ENCODE measurements around the gene SMG6. TPM values are rescaled to one million over a fixed set of nuclear protein-coding genes. Genes with fewer than 3 reads are reported as not detected.
A peak's percentile ranks its signal among the peaks of the same experiment; 100 is the strongest.

The SMG6 gene
- polyA plus RNA-seq, 1 of the 3 experiments (the other 2 are of a cell fraction), result 15.7 TPM

- peak in 1 of 2 experiments; percentile 98 for TF ChIP-seq EP300 (IDR thresholded peaks at IDR 0.05; ENCODE audit: borderline replicate concordance in 1 of 2, low read depth in 1 of 2, low read length in 1 of 2)
- TF ChIP-seq, protein P1, sequence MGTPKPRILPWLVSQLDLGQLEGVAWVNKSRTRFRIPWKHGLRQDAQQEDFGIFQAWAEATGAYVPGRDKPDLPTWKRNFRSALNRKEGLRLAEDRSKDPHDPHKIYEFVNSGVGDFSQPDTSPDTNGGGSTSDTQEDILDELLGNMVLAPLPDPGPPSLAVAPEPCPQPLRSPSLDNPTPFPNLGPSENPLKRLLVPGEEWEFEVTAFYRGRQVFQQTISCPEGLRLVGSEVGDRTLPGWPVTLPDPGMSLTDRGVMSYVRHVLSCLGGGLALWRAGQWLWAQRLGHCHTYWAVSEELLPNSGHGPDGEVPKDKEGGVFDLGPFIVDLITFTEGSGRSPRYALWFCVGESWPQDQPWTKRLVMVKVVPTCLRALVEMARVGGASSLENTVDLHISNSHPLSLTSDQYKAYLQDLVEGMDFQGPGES (IDR thresholded peaks at IDR 0.05; ENCODE audit: low read depth, low read length), result no peak
Observed at GRCh38 chr17:2192367-2193057, 111.1 kb downstream of the SMG6 start (continued).

DNA sequence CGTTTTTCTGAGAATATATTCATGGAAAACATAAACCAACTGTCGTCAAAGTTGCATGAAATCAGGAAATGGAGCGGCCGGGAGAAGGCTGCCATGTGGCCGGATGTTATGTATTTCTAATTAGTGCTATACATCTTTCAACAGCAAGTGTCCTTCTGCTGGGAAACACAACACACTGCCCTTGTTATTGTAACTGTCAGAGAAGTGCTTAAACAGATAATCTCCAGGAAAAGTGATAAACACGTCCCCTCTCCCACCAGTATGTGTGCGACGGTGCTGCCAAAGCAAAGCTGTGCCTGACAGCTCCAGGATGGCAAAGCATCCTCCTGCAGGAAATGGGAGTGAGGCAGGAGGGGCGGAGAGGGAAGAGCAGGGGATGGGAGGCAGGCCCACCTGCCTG, 111.8 kb downstream of the SMG6 start:
- 74% methylated on average over 8 of the region's 9 CpGs for WGBS (ENCODE audit: low lambda C conversion rate)
- H4K20me1 ChIP-seq (ENCODE audit: insufficient read depth), result no peaks in the 10 kb centered on the region
- TF ChIP-seq CHD2 (IDR thresholded peaks at IDR 0.05; ENCODE audit: low read length, partially characterized antibody), result no peak
- TF ChIP-seq, protein P2, sequence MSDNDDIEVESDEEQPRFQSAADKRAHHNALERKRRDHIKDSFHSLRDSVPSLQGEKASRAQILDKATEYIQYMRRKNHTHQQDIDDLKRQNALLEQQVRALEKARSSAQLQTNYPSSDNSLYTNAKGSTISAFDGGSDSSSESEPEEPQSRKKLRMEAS (IDR thresholded peaks at IDR 0.05; ENCODE audit: low read depth), result no peak
- no peak for TF ChIP-seq RXRA (IDR thresholded peaks at IDR 0.05; ENCODE audit: borderline replicate concordance, low read depth)
- TF ChIP-seq TAF1 (IDR thresholded peaks at IDR 0.05; ENCODE audit: borderline replicate concordance, low read depth, low read length), result no peak
- no peak for TF ChIP-seq SMC3 (IDR thresholded peaks at IDR 0.05; ENCODE audit: low read depth, low read length)
- H3K4me1 ChIP-seq (ENCODE audit: control insufficient read depth in 1 of 2, insufficient read depth in 2 of 2, low read depth in 1 of 2, low read length in 1 of 2), result peaks cover 20 to 47% of the 10 kb centered on the region in 2 experiments
- peaks cover 9 to 11% of the 10 kb centered on the region in 2 experiments for H3K36me3 ChIP-seq (replicated peaks in 1 of 2; ENCODE audit: control insufficient read depth in 1 of 2, insufficient read depth in 2 of 2, low read length in 1 of 2)
- CTCF ChIA-PET, result no interaction called here
- peaks cover 27% of the 10 kb centered on the region for H3K79me2 ChIP-seq (ENCODE audit: insufficient read depth)
- H3K27me3 ChIP-seq (ENCODE audit: insufficient read depth), result no peaks in the 10 kb centered on the region
- no peak for DNase-seq
- peak overlapping the region; percentile 56; the same call in 1 of the 2 replicates for H3K9ac ChIP-seq
- H2AFZ ChIP-seq (ENCODE audit: low read depth), result no peak overlapping the region
- H3K4me2 ChIP-seq, result peak overlapping the region; percentile 54
- peaks cover 36% of the 10 kb centered on the region for H3F3A ChIP-seq (replicated peaks; ENCODE audit: insufficient read depth)
- POLR2A ChIA-PET, result no interaction called here
- H3K4me3 ChIP-seq (ENCODE audit: low read depth in 2 of 2, low read length in 1 of 2), result no peak overlapping the region
- no peaks in the 10 kb centered on the region for H3K9me3 ChIP-seq
- H3K9me2 ChIP-seq, result no peaks in the 10 kb centered on the region
- H3K27ac ChIP-seq (ENCODE audit: low read depth in 2 of 2, low read length in 1 of 2), result peak overlapping the region; percentile 88 to 95

GRCh38 chr17:2191227-2191626, 112.4 kb downstream of the SMG6 start:
- 90% methylated on average over 6 of the region's 6 CpGs for WGBS (ENCODE audit: low lambda C conversion rate)
- Histone ChIP-seq H3K27me3 (ENCODE audit: insufficient read depth) (no peaks in the 10 kb centered on the region), H3K9me2 (no peaks in the 10 kb centered on the region), H3K9ac (peak overlapping the region; percentile 56; the same call in 1 of the 2 replicates), H2AFZ (ENCODE audit: low read depth) (no peak overlapping the region), H4K20me1 (ENCODE audit: insufficient read depth) (no peaks in the 10 kb centered on the region), H3K36me3 (replicated peaks in 1 of 2; ENCODE audit: control insufficient read depth in 1 of 2, insufficient read depth in 2 of 2, low read length in 1 of 2) (peaks cover 11% of the 10 kb centered on the region in 2 experiments), H3K4me2 (peak overlapping the region; percentile 54; the same call in 1 of the 2 replicates), H3K9me3 (no peaks in the 10 kb centered on the region), H3F3A (replicated peaks; ENCODE audit: insufficient read depth) (peaks cover 36% of the 10 kb centered on the region), H3K79me2 (ENCODE audit: insufficient read depth) (peaks cover 22% of the 10 kb centered on the region), H3K27ac (ENCODE audit: low read depth in 2 of 2, low read length in 1 of 2) (peak overlapping the region; percentile 88 to 95), H3K4me3 (ENCODE audit: low read depth in 2 of 2, low read length in 1 of 2) (no peak overlapping the region), H3K4me1 (ENCODE audit: control insufficient read depth in 1 of 2, insufficient read depth in 2 of 2, low read depth in 1 of 2, low read length in 1 of 2) (peaks cover 20 to 47% of the 10 kb centered on the region in 2 experiments)
- DNase-seq, result no peak
- TF ChIP-seq, protein P3, sequence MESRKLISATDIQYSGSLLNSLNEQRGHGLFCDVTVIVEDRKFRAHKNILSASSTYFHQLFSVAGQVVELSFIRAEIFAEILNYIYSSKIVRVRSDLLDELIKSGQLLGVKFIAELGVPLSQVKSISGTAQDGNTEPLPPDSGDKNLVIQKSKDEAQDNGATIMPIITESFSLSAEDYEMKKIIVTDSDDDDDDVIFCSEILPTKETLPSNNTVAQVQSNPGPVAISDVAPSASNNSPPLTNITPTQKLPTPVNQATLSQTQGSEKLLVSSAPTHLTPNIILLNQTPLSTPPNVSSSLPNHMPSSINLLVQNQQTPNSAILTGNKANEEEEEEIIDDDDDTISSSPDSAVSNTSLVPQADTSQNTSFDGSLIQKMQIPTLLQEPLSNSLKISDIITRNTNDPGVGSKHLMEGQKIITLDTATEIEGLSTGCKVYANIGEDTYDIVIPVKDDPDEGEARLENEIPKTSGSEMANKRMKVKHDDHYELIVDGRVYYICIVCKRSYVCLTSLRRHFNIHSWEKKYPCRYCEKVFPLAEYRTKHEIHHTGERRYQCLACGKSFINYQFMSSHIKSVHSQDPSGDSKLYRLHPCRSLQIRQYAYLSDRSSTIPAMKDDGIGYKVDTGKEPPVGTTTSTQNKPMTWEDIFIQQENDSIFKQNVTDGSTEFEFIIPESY (IDR thresholded peaks at IDR 0.05; ENCODE audit: borderline replicate concordance, low read depth), result no peak
- no peak for TF ChIP-seq SIN3A (IDR thresholded peaks at IDR 0.05; ENCODE audit: borderline replicate concordance, low read depth, low read length)
- no peak for TF ChIP-seq TCF12 (IDR thresholded peaks at IDR 0.05)
- CTCF ChIA-PET, result no interaction called here
- POLR2A ChIA-PET, result no interaction called here
